Naive thymus-derived CD4-positive, alpha-beta T cell (primary cell): Measurements from ENCODE around the gene HGFAC. TPM values are rescaled to one million over a fixed set of nuclear protein-coding genes. Genes with fewer than 3 reads are reported as not detected.

Source experiments
- ATAC-seq: fragments of 150-1000 bp; cut with Tn5 transposase; 2 replicates; pipeline ENCODE4 v1.10.0; 2021; ENCODE audit warnings: mild to moderate bottlenecking, moderate library complexity
- CTCF ChIA-PET: fragments of 350-600 bp; sonication (Branson Sonifier 250); formaldehyde crosslinking; loops from one replicate; lab custom pipeline; 2021; ENCODE audit warnings: antibody characterized with exemption; lab: Charles Lee
- POLR2A ChIA-PET: fragments of 350-600 bp; sonication (Branson Sonifier 250); formaldehyde crosslinking; loops from one replicate; lab custom pipeline; 2021; ENCODE audit warnings: antibody characterized with exemption, inconsistent platforms; lab: Charles Lee
- DNase-seq, 9 donors: peaks; one replicate each; pipeline versions ENCODE4 v3.0.0 to v3.0.0-alpha.2; 2020 to 2022; ENCODE audit warnings: mixed read lengths in 1 of 9
- H3K27ac ChIP-seq: one replicate; pipeline ENCODE4 v1.7.0; 2013; ENCODE audit warnings: mild to moderate bottlenecking, low read depth, low read length, moderate library complexity
- H3K27me3 ChIP-seq, 2 donors: one replicate each; pipeline ENCODE4 v1.7.0; 2013; ENCODE audit warnings: low read length in 2 of 2, mild to moderate bottlenecking in 2 of 2, moderate library complexity in 2 of 2; ENCODE audit not compliant: control insufficient read depth in 2 of 2, insufficient read depth in 2 of 2
- H3K36me3 ChIP-seq, 3 experiments: 1 replicate in 2 of 3; 2 replicates in 1 of 3; pipeline ENCODE4 v1.7.0; 2013; ENCODE audit warnings: low read length in 3 of 3, mild to moderate bottlenecking in 3 of 3, moderate library complexity in 1 of 3; ENCODE audit not compliant: insufficient read depth in 3 of 3, control insufficient read depth in 2 of 3
- H3K4me1 ChIP-seq, 2 donors: one replicate each; pipeline ENCODE4 v1.7.0; 2013; ENCODE audit warnings: low read length in 2 of 2, mild to moderate bottlenecking in 2 of 2, moderate library complexity in 1 of 2; ENCODE audit not compliant: control insufficient read depth in 2 of 2, insufficient read depth in 2 of 2
- H3K4me3 ChIP-seq: 2 replicates; pipeline ENCODE4 v1.7.0; 2013; ENCODE audit warnings: mild to moderate bottlenecking, low read length
- H3K9me3 ChIP-seq, 3 experiments: 1 replicate in 2 of 3; 2 replicates in 1 of 3; pipeline ENCODE4 v1.7.0; 2013; ENCODE audit warnings: low read length in 3 of 3; ENCODE audit not compliant: control insufficient read depth in 2 of 3
- H3K27ac Mint-ChIP-seq, 9 donors: one replicate each; pipeline ENCODE4 v1.8.0; 2020 to 2022; ENCODE audit warnings: mixed read lengths in 9 of 9, mild to moderate bottlenecking in 8 of 9, moderate library complexity in 5 of 9, inconsistent platforms in 2 of 9
- H3K27me3 Mint-ChIP-seq, 5 donors: one replicate each; pipeline ENCODE4 v1.8.0; 2021 to 2022; ENCODE audit warnings: mixed read lengths in 5 of 5, mild to moderate bottlenecking in 1 of 5
- H3K36me3 Mint-ChIP-seq, 5 donors: one replicate each; pipeline ENCODE4 v1.8.0; 2020 to 2022; ENCODE audit warnings: mixed read lengths in 5 of 5, mild to moderate bottlenecking in 3 of 5, inconsistent platforms in 1 of 5
- H3K4me1 Mint-ChIP-seq, 7 donors: one replicate each; pipeline ENCODE4 v1.8.0; 2020 to 2022; ENCODE audit warnings: mixed read lengths in 7 of 7, mild to moderate bottlenecking in 3 of 7, inconsistent platforms in 1 of 7
- H3K4me3 Mint-ChIP-seq, 10 donors: one replicate each; pipeline ENCODE4 v1.8.0; 2020 to 2022; ENCODE audit warnings: mild to moderate bottlenecking in 10 of 10, mixed read lengths in 10 of 10, moderate library complexity in 6 of 10, inconsistent platforms in 2 of 10
- H3K9me3 Mint-ChIP-seq, 11 donors: one replicate each; pipeline ENCODE4 v1.8.0; 2020 to 2022; ENCODE audit warnings: mixed read lengths in 11 of 11, mild to moderate bottlenecking in 4 of 11, inconsistent platforms in 1 of 11, moderate library complexity in 1 of 11
- intact Hi-C, 2 donors: fragments of 100-400 bp; cut with micrococcal nuclease; formaldehyde crosslinking; loops; one replicate each; pipeline ENCODE4 v1.15.1; 2023
- polyA plus RNA-seq, 2 donors: library from polyadenylated mRNA; unstranded; fragments of 300-500 nt; fragmentation: Illumina TruSeq; gene quantifications; one replicate each; pipeline ENCODE4 v1.2.3, GENCODE V29; 2021
- total RNA-seq, 6 experiments: library from RNA in 5 of 6; stranded (reverse) in 5 of 6; gene quantifications; 1 replicate in 5 of 6; 2 replicates in 1 of 6; pipeline ENCODE4 v1.2.3 and lab custom pipeline; 2021 to 2026

The HGFAC gene
- total and polyA plus RNA-seq, 7 experiments from 2014 or later: 0.54 to 0.82 TPM; not detected in 5

GRCh38 chr4:3472411-3473141 is 30.8 kb downstream of the HGFAC start:
- ChIA-PET POLR2A (no interaction called here), CTCF (no interaction called here)
- intact Hi-C loops: no loop called here

GRCh38 chr4:3473181-3473950 is 31.6 kb downstream of the HGFAC start:
- H3K9me3 Mint-ChIP-seq: no peaks in the 10 kb centered on the region
- H3K9me3 ChIP-seq: no peaks in the 10 kb centered on the region
- ChIA-PET CTCF (no interaction called here), POLR2A (no interaction called here)
- H3K27ac Mint-ChIP-seq: no peak overlapping the region
- no peak for ATAC-seq
- no peaks in the 10 kb centered on the region for H3K36me3 Mint-ChIP-seq
- H3K4me1 ChIP-seq: no peaks in the 10 kb centered on the region
- H3K4me1 Mint-ChIP-seq: no peaks in the 10 kb centered on the region
- H3K36me3 ChIP-seq: no peaks in the 10 kb centered on the region
- DNase-seq: no peak
- H3K27me3 Mint-ChIP-seq: peaks cover 0 to 6% (median 0%) of the 10 kb centered on the region in 5 donors
- no peak overlapping the region for H3K27ac ChIP-seq
- no peak overlapping the region for H3K4me3 ChIP-seq
- H3K4me3 Mint-ChIP-seq: no peak overlapping the region
- no peaks in the 10 kb centered on the region for H3K27me3 ChIP-seq
- intact Hi-C loops: no loop called here

More at GRCh38 chr4:3472411-3473141, 30.8 kb downstream of the HGFAC start:
- Histone ChIP-seq H3K36me3 (no peaks in the 10 kb centered on the region), H3K4me3 (no peak overlapping the region), H3K27ac (no peak overlapping the region), H3K9me3 (no peaks in the 10 kb centered on the region), H3K4me1 (no peaks in the 10 kb centered on the region), H3K27me3 (no peaks in the 10 kb centered on the region)
- Mint-ChIP-seq H3K4me1 (no peaks in the 10 kb centered on the region), H3K4me3 (no peak overlapping the region), H3K27ac (no peak overlapping the region), H3K27me3 (peaks cover 0 to 6% (median 0%) of the 10 kb centered on the region in 5 donors), H3K9me3 (no peaks in the 10 kb centered on the region), H3K36me3 (no peaks in the 10 kb centered on the region)
- ATAC-seq: no peak
- DNase-seq: no peak

- H3K27ac Mint-ChIP-seq: no peak overlapping the region
- no peaks in the 10 kb centered on the region for H3K36me3 ChIP-seq
- H3K27ac ChIP-seq: no peak overlapping the region
- no peak overlapping the region for H3K4me3 Mint-ChIP-seq
- no peaks in the 10 kb centered on the region for H3K9me3 ChIP-seq
- no peak overlapping the region for H3K4me3 ChIP-seq
- peaks cover 0 to 6% (median 0%) of the 10 kb centered on the region in 5 donors for H3K27me3 Mint-ChIP-seq
- H3K9me3 Mint-ChIP-seq: no peaks in the 10 kb centered on the region
- intact Hi-C loops: no loop called here
- POLR2A ChIA-PET: no interaction called here
- no peak for ATAC-seq
- H3K4me1 ChIP-seq: no peaks in the 10 kb centered on the region
- H3K36me3 Mint-ChIP-seq: no peaks in the 10 kb centered on the region
- DNase-seq: no peak
- no peaks in the 10 kb centered on the region for H3K27me3 ChIP-seq
- CTCF ChIA-PET: no interaction called here
- no peaks in the 10 kb centered on the region for H3K4me1 Mint-ChIP-seq
Observed at GRCh38 chr4:3473996-3474765, 32.4 kb downstream of the HGFAC start.

DNA sequence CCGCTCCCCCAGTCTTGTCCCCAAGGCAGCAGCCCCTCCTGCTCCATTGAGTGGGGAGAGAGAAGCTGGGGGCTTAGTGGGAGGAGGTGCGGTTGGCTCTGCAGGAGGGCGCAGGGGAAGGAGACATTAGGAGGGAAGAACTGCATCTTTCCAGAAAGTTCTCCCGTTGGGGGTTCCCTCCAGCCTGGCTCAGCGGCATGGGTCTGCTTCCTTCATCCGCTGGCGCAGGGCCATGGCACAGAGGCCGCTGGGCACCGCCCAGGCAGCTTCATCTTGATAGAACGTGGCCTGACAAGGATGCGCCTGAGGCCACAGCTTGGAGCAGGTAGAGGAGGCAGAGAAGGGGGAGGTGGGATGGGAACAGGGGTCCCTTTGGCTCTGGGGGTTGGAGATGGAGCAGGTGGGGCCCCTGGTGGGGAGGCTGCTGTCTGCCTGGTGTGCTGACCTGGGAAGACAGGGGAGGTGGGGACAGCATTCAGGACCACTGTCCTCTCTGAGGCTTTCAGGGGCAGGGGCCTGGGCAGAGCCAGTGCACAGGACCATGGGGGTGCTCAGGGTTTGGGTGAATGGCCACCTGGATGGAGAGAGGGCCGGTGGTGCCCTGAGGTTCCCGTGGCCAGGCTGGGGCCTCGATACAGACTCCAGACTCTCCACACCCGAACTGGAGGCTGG is 33.4 kb downstream of the HGFAC start:
- CTCF ChIA-PET: no interaction called here
- no peaks in the 10 kb centered on the region for H3K27me3 ChIP-seq
- H3K4me1 Mint-ChIP-seq: no peaks in the 10 kb centered on the region
- H3K27ac Mint-ChIP-seq: no peak overlapping the region
- no peak overlapping the region for H3K27ac ChIP-seq
- H3K36me3 ChIP-seq: no peaks in the 10 kb centered on the region
- intact Hi-C loops: no loop called here
- DNase-seq (no peak), ATAC-seq (no peak)
- H3K27me3 Mint-ChIP-seq: peaks cover 0 to 6% (median 0%) of the 10 kb centered on the region in 5 donors
- H3K4me3 ChIP-seq: no peak overlapping the region
- POLR2A ChIA-PET: no interaction called here
- H3K9me3 Mint-ChIP-seq: no peaks in the 10 kb centered on the region
- no peaks in the 10 kb centered on the region for H3K9me3 ChIP-seq
- H3K36me3 Mint-ChIP-seq: no peaks in the 10 kb centered on the region
- no peaks in the 10 kb centered on the region for H3K4me1 ChIP-seq
- no peak overlapping the region for H3K4me3 Mint-ChIP-seq

- Mint-ChIP-seq H3K9me3 (no peaks in the 10 kb centered on the region), H3K36me3 (no peaks in the 10 kb centered on the region), H3K4me3 (no peak overlapping the region), H3K27ac (no peak overlapping the region), H3K27me3 (peaks cover 0 to 12% (median 4%) of the 10 kb centered on the region in 5 donors), H3K4me1 (no peaks in the 10 kb centered on the region)
- POLR2A ChIA-PET: no interaction called here
- CTCF ChIA-PET: no interaction called here
- Histone ChIP-seq H3K4me3 (no peak overlapping the region), H3K27me3 (no peaks in the 10 kb centered on the region), H3K27ac (no peak overlapping the region), H3K36me3 (no peaks in the 10 kb centered on the region), H3K4me1 (no peaks in the 10 kb centered on the region), H3K9me3 (no peaks in the 10 kb centered on the region)
- DNase-seq (no peak), ATAC-seq (no peak)
- intact Hi-C loops: no loop called here
Observed at GRCh38 chr4:3475713-3476260, 34.0 kb downstream of the HGFAC start.

GRCh38 chr4:3476341-3476747 is 34.6 kb downstream of the HGFAC start:
- peaks cover 0 to 4% (median 0%) of the 10 kb centered on the region in 7 donors for H3K4me1 Mint-ChIP-seq
- ChIA-PET CTCF (no interaction called here), POLR2A (no interaction called here)
- Histone ChIP-seq H3K27ac (no peak overlapping the region), H3K36me3 (no peaks in the 10 kb centered on the region), H3K4me3 (no peak overlapping the region), H3K9me3 (no peaks in the 10 kb centered on the region), H3K4me1 (no peaks in the 10 kb centered on the region), H3K27me3 (no peaks in the 10 kb centered on the region)
- no peak for DNase-seq
- H3K36me3 Mint-ChIP-seq: no peaks in the 10 kb centered on the region
- H3K27ac Mint-ChIP-seq: no peak overlapping the region
- intact Hi-C loops: no loop called here
- no peak overlapping the region for H3K4me3 Mint-ChIP-seq
- no peak for ATAC-seq
- peaks cover 0 to 17% (median 8%) of the 10 kb centered on the region in 5 donors for H3K27me3 Mint-ChIP-seq
- H3K9me3 Mint-ChIP-seq: peaks cover 0 to 2% (median 0%) of the 10 kb centered on the region in 11 donors
